IMR-90 (cell line): ENCODE results near the gene HYCC1.

Experiments used
- CTCF ChIP-seq: conservative IDR thresholded peaks from 2 replicates; pipeline ENCODE4 v1.5.1; 2012; ENCODE audit warnings: mild to moderate bottlenecking, low read depth, low read length, improper control_type of control experiment
- POLR2A ChIP-seq: IDR thresholded peaks from 2 replicates; pipeline ENCODE4 v1.6.1; 2012; ENCODE audit warnings: mild to moderate bottlenecking, low read depth, low read length

GRCh38 chr7:23022258-23022769, 8.4 kb upstream of the HYCC1 start:
- TF ChIP-seq CTCF (no peak), POLR2A (no peak)
